NT2/D1 (cell line): ENCODE measurements around the gene LPP.

Source experiments
- SUZ12 ChIP-seq: IDR thresholded peaks from 2 replicates; pipeline ENCODE4 v1.6.1; 2011; ENCODE audit not compliant: insufficient read length, insufficient read depth; ENCODE audit errors: extremely low read depth
- YY1 ChIP-seq: IDR thresholded peaks from 2 replicates; pipeline ENCODE4 v1.6.1; 2011; ENCODE audit not compliant: insufficient read length, insufficient read depth
- ZNF274 ChIP-seq: IDR thresholded peaks from 2 replicates; pipeline ENCODE4 v1.6.1; 2011; ENCODE audit warnings: mild to moderate bottlenecking, low read depth, low read length

- TF ChIP-seq YY1 (no peak), SUZ12 (no peak), ZNF274 (no peak)
Observed at GRCh38 chr3:188319569-188319968, 165.6 kb downstream of the LPP start.
